ENCODE measurements around the gene IGSF11.

DNA sequence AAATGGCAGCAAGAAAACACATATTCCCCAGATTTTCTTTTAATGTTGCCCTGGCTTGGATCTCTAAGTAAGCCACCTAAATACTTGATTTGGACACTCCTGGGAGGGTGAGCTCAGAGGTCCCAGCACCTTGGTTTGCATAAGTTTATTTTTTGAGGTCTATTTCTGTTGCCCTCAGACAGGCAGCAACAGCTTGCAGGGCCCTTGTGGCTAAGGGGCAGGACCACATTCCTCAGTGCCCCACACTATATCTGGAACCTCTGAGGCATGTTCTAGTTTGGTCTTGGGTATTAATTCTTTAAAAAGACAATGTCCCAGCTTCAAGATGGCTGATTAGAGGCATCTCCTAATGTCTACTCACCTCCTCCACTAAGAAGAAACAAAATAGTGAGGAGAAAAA is 57.5 kb downstream of the IGSF11 start:
- TF ChIP-seq, protein P1, sequence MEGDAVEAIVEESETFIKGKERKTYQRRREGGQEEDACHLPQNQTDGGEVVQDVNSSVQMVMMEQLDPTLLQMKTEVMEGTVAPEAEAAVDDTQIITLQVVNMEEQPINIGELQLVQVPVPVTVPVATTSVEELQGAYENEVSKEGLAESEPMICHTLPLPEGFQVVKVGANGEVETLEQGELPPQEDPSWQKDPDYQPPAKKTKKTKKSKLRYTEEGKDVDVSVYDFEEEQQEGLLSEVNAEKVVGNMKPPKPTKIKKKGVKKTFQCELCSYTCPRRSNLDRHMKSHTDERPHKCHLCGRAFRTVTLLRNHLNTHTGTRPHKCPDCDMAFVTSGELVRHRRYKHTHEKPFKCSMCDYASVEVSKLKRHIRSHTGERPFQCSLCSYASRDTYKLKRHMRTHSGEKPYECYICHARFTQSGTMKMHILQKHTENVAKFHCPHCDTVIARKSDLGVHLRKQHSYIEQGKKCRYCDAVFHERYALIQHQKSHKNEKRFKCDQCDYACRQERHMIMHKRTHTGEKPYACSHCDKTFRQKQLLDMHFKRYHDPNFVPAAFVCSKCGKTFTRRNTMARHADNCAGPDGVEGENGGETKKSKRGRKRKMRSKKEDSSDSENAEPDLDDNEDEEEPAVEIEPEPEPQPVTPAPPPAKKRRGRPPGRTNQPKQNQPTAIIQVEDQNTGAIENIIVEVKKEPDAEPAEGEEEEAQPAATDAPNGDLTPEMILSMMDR (conservative IDR thresholded peaks at IDR 0.05; ENCODE audit: low read depth, low read length), result no peak
- TF ChIP-seq EZH2 (IDR thresholded peaks at IDR 0.05; ENCODE audit: low read length, unreplicated experiment), result no peak
